Esophagus squamous epithelium (tissue), 5 donors: ENCODE measurements around the gene SLC12A4. TPM values are rescaled to one million over a fixed set of nuclear protein-coding genes. Genes with fewer than 3 reads are reported as not detected.

Source experiments
- DNase-seq: peaks from one replicate; lab custom pipeline; 2025; lab: John Stamatoyannopoulos, UW
- H3K27ac ChIP-seq, 4 donors: fragments of 200-600 bp; sonication (generic); one replicate each; pipeline ENCODE4 v1.5.1; 2016 to 2019; ENCODE audit warnings: mild to moderate bottlenecking in 1 of 4
- H3K27me3 ChIP-seq, 4 donors: fragments of 200-600 bp; sonication (generic); 1 replicate in 3 of 4; 2 replicates in 1 of 4; pipeline versions ENCODE4 v1.5.1 to v1.6.0; 2017 to 2021; ENCODE audit warnings: antibody characterized with exemption in 1 of 4
- H3K36me3 ChIP-seq, 3 donors: fragments of 200-600 bp; sonication (generic); one replicate each; pipeline ENCODE4 v1.5.1; 2016 to 2019
- H3K4me1 ChIP-seq, 3 donors: fragments of 200-600 bp; sonication (generic); one replicate each; pipeline ENCODE4 v1.5.1; 2017 to 2019
- H3K4me3 ChIP-seq, 4 donors: fragments of 200-600 bp; sonication (generic); 1 replicate in 3 of 4; 2 replicates in 1 of 4; pipeline ENCODE4 v1.5.1; 2016 to 2019; ENCODE audit warnings: mild to moderate bottlenecking in 2 of 4, moderate library complexity in 1 of 4
- H3K9me3 ChIP-seq, 3 donors: fragments of 200-600 bp; sonication (generic); one replicate each; pipeline ENCODE4 v1.5.1; 2016 to 2019
- CTCF ChIP-seq, 6 experiments: fragments of 450-650 bp in 4 of 6; fragments of 200-600 bp in 2 of 6; sonication (generic) in 2 of 6; IDR thresholded peaks; one replicate each; pipeline ENCODE4 v1.5.1; 2016 to 2019; ENCODE audit warnings: antibody characterized with exemption in 6 of 6, mild to moderate bottlenecking in 4 of 6, moderate library complexity in 4 of 6
- POLR2A ChIP-seq, 4 donors: fragments of 450-650 bp; IDR thresholded peaks; one replicate each; pipeline ENCODE4 v1.6.1; 2017; ENCODE audit warnings: antibody characterized with exemption in 4 of 4, mild to moderate bottlenecking in 4 of 4, moderate library complexity in 3 of 4
- WGBS, 2 donors: methylation state at CpG; one replicate each; pipeline ENCODE4 v1.1.5; 2018; 5-methylcytosine and 5-hydroxymethylcytosine counted together
- intact Hi-C: fragments of 100-400 bp; cut with DNase I; formaldehyde crosslinking; loops from one replicate; pipeline ENCODE4 v1.15.0; 2022
- total RNA-seq, 4 donors: library from RNA; depleted of rRNA; stranded (reverse); fragments of >200 nt; gene quantifications; one replicate each; pipeline ENCODE4 v1.1.0, GENCODE V29; 2016
- donor health status: DM: yes; HTN: yes; CAD: no.

The SLC12A4 gene
- total RNA-seq, 4 donors from 2014 or later: 7.4 to 29.8 (median 18.2) TPM

DNA sequence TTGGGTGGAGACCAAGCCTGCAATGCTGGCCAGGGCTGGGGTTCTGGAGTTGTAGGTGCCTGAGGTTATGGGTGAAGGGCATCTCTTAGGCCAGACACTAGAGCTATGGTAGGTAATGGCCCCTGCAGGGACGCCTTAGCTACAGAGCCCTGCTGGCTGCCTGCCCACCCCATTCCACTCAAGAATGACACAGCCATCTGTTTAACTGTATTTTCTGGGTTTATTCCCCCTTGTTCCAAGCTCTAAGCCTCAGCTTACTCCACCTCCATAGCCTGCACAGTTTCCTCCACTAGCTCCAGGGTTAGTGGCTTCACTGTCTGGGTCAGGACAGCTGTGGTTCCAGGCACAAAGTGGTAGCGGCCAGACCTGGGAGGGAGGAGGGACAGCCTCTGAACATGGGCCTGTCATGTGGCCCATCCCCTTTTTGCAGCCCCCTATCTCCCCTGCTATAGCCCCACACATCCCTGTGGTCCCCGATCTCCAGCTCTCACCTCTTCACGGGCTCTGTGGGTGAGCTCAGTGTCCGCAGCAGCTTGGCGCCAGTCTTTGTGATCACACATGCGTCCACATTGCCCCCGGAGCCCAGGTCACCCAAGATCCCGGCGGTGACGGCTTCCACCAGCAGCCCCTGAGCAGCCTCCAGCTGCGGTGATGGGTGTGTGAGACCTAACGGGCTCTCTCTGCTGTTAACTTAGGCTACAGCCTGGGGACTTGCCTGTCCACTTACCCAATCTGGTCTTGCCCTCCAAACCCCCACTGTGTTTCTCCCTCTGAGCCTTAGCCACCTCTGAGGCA, 33.9 kb downstream of the SLC12A4 start:
- intact Hi-C loops: no loop called here
- H3K4me3 ChIP-seq: peak overlapping the region in 3 of 4 donors; percentile 83 to 91 (median 88)
- no peak for DNase-seq
- peaks cover 0 to 47% (median 4%) of the 10 kb centered on the region in 3 donors for H3K36me3 ChIP-seq
- peaks cover 15 to 33% (median 22%) of the 10 kb centered on the region in 3 donors for H3K4me1 ChIP-seq
- H3K27me3 ChIP-seq: no peaks in the 10 kb centered on the region
- H3K9me3 ChIP-seq: no peaks in the 10 kb centered on the region
- TF ChIP-seq POLR2A (IDR thresholded peaks at IDR 0.05) (no peak), CTCF (IDR thresholded peaks at IDR 0.05) (no peak)
- 48 to 72% methylated on average over 6 to 12 of the region's 13 CpGs for WGBS, 2 donors
- peak overlapping the region in 3 of 4 donors; percentile 92 to 96 (median 96) for H3K27ac ChIP-seq

- intact Hi-C loops: no loop called here
- Histone ChIP-seq H3K4me1 (peaks cover 15 to 32% (median 22%) of the 10 kb centered on the region in 3 donors), H3K27ac (no peak overlapping the region), H3K9me3 (no peaks in the 10 kb centered on the region), H3K27me3 (no peaks in the 10 kb centered on the region), H3K4me3 (no peak overlapping the region), H3K36me3 (peaks cover 0 to 53% (median 4%) of the 10 kb centered on the region in 3 donors)
- 29 to 69% methylated on average over 5 to 6 of the region's 7 CpGs for WGBS, 2 donors
- no peak for TF ChIP-seq CTCF (IDR thresholded peaks at IDR 0.05)
- no peak for TF ChIP-seq POLR2A (IDR thresholded peaks at IDR 0.05)
- DNase-seq: no peak
Observed at GRCh38 chr16:67933805-67934204, 34.6 kb downstream of the SLC12A4 start.

- Histone ChIP-seq H3K36me3 (peaks cover 4 to 67% (median 12%) of the 10 kb centered on the region in 3 donors), H3K27ac (no peak overlapping the region), H3K4me1 (peaks cover 15 to 33% (median 19%) of the 10 kb centered on the region in 3 donors), H3K4me3 (no peak overlapping the region), H3K9me3 (no peaks in the 10 kb centered on the region), H3K27me3 (no peaks in the 10 kb centered on the region)
- TF ChIP-seq POLR2A (IDR thresholded peaks at IDR 0.05) (no peak), CTCF (IDR thresholded peaks at IDR 0.05) (no peak)
- WGBS, 2 donors: 70 to 100% methylated on average over 2 to 3 of the region's 4 CpGs
- intact Hi-C loops: no loop called here
- no peak for DNase-seq
Observed at GRCh38 chr16:67932462-67932840, 36.0 kb downstream of the SLC12A4 start.

GRCh38 chr16:67931712-67932461, 36.5 kb downstream of the SLC12A4 start, which contains the start of gene CTRL:
TSS of gene CTRL (minus strand) at chr16:67931862. CDS start at chr16:67931852, 10 bp downstream.
- WGBS, 2 donors: 77 to 80% methylated on average over 2 to 6 of the region's 15 CpGs
- TF ChIP-seq POLR2A (IDR thresholded peaks at IDR 0.05) (no peak), CTCF (IDR thresholded peaks at IDR 0.05) (no peak)
- no peak for DNase-seq
- Histone ChIP-seq H3K36me3 (peaks cover 4 to 72% (median 15%) of the 10 kb centered on the region in 3 donors), H3K4me3 (no peak within 1 kb of the TSS), H3K4me1 (peaks cover 11 to 28% (median 14%) of the 10 kb centered on the region in 3 donors), H3K27me3 (no peaks in the 10 kb centered on the region), H3K9me3 (no peaks in the 10 kb centered on the region), H3K27ac (no peak within 1 kb of the TSS)
- intact Hi-C loops: no loop called here
